Lower lobe of right lung (tissue), 2 donors: ENCODE data around the gene OR3A3. TPM values are rescaled to one million over a fixed set of nuclear protein-coding genes. Genes with fewer than 3 reads are reported as not detected.
"Not testable (repeated sequence)": the region's sequence is repeated elsewhere in the genome, so short reads cannot be mapped to it uniquely, and the experiment has no call there.

ENCODE experiments used
- ATAC-seq, 2 donors: fragments of 200-7000 bp; cut with Tn5 transposase; one replicate each; pipeline ENCODE4 v1.9.1; 2020 to 2022; ENCODE audit warnings: mild to moderate bottlenecking in 2 of 2, moderate library complexity in 2 of 2
- DNase-seq: peaks from one replicate; pipeline ENCODE4 v3.0.0-alpha.2; 2020
- H3K27ac ChIP-seq: fragments of 200-600 bp; one replicate; pipeline ENCODE4 v1.8.0; 2022
- H3K27me3 ChIP-seq: fragments of 200-600 bp; one replicate; pipeline ENCODE4 v1.8.0; 2022; ENCODE audit warnings: low read depth
- H3K36me3 ChIP-seq: fragments of 200-600 bp; one replicate; pipeline ENCODE4 v1.8.0; 2022; ENCODE audit warnings: mild to moderate bottlenecking
- H3K4me1 ChIP-seq: fragments of 200-600 bp; one replicate; pipeline ENCODE4 v1.8.0; 2022
- H3K4me3 ChIP-seq: fragments of 200-600 bp; one replicate; pipeline ENCODE4 v1.8.0; 2022; ENCODE audit warnings: mild to moderate bottlenecking
- H3K9me3 ChIP-seq: fragments of 200-600 bp; one replicate; pipeline ENCODE4 v1.8.0; 2022
- intact Hi-C: fragments of 100-400 bp; cut with DNase I; formaldehyde crosslinking; loops from one replicate; pipeline ENCODE4 v1.11.0; 2022
- total RNA-seq: library from RNA; stranded (reverse); fragmentation: NEBNext Ultra II Directional; extraction: Animal tissue kit (Norgen Biotek cat#: 25700); gene quantifications from one replicate; pipeline ENCODE4 v1.2.1, GENCODE V29; 2021
- TF ChIP-seq, protein P1 (sequence below): fragments of 200-600 bp; IDR thresholded peaks from one replicate; pipeline ENCODE4 v1.8.0; 2022; ENCODE audit warnings: antibody characterized with exemption, mild to moderate bottlenecking
- donor health status: DM: no; HTN: yes; CAD: no; lungs with severe emphysema.

Gene OR3A3
- total RNA-seq, 1 donor from 2014 or later: not detected

DNA sequence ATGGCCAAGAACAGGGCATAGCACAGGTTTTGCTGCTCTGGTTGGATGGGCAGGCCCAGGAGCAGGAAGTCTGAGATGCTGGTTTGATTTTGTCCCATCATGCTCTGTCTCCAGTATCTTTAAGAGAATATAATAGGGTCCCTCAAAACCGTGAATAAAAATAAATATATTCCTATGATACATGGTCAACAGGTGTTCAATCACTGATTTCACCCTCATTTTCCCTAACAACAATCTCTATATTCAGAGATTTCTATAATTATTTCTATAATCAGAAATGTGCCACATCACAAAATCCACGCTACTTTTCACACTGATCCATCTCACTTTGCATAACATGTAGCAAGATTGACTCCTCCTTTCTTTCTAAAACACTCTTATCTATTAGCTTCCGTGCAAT lies 22.6 kb downstream of the OR3A3 start, which contains the start of gene OR1E2:
OR1E2 (minus strand) TSS at position 101 of the 400 bp plus-strand sequence; CDS start at position 101, 0 bp downstream.
- TF ChIP-seq, protein P1, sequence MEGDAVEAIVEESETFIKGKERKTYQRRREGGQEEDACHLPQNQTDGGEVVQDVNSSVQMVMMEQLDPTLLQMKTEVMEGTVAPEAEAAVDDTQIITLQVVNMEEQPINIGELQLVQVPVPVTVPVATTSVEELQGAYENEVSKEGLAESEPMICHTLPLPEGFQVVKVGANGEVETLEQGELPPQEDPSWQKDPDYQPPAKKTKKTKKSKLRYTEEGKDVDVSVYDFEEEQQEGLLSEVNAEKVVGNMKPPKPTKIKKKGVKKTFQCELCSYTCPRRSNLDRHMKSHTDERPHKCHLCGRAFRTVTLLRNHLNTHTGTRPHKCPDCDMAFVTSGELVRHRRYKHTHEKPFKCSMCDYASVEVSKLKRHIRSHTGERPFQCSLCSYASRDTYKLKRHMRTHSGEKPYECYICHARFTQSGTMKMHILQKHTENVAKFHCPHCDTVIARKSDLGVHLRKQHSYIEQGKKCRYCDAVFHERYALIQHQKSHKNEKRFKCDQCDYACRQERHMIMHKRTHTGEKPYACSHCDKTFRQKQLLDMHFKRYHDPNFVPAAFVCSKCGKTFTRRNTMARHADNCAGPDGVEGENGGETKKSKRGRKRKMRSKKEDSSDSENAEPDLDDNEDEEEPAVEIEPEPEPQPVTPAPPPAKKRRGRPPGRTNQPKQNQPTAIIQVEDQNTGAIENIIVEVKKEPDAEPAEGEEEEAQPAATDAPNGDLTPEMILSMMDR: no peak
- Histone ChIP-seq H3K4me3 (no peak within 1 kb of the TSS), H3K27ac (no peak within 1 kb of the TSS), H3K4me1 (no peaks in the 10 kb centered on the region), H3K36me3 (no peaks in the 10 kb centered on the region), H3K27me3 (no peaks in the 10 kb centered on the region), H3K9me3 (peaks cover 10% of the 10 kb centered on the region)
- intact Hi-C loops: no loop called here
- DNase-seq (no peak), ATAC-seq (no peak)

DNA sequence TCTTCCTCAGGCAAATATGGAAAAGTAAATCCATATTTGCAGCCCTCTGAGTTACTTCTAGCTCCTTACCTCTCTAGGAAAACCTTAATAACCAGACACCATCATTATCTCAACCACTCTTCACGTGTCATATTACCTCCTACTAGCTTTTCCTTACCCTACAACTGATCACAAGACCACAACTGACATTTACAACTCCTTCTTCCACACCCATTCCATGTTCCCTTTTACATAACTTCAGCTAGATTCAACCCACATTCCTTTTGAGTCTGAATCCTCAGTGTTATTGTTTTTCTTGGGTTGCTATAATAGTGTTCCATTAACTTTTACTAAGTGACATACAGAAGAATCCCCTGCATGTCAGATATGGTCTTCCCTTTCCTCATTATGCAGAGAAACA lies 27.2 kb downstream of the OR3A3 start:
- H3K4me3 ChIP-seq: no peak overlapping the region
- DNase-seq (no peak), ATAC-seq (no peak)
- H3K9me3 ChIP-seq: no peaks in the 10 kb centered on the region
- H3K27me3 ChIP-seq: no peaks in the 10 kb centered on the region
- H3K36me3 ChIP-seq: no peaks in the 10 kb centered on the region
- TF ChIP-seq, protein P1: no peak
- intact Hi-C loops: no loop called here
- H3K27ac ChIP-seq: no peak overlapping the region
- no peaks in the 10 kb centered on the region for H3K4me1 ChIP-seq

- DNase-seq (no peak), ATAC-seq (no peak)
- Histone ChIP-seq H3K27ac (no peak overlapping the region), H3K9me3 (no peaks in the 10 kb centered on the region), H3K4me3 (no peak overlapping the region), H3K27me3 (no peaks in the 10 kb centered on the region), H3K4me1 (no peaks in the 10 kb centered on the region), H3K36me3 (no peaks in the 10 kb centered on the region)
- intact Hi-C loops: no loop called here
- TF ChIP-seq, protein P1: no peak
Measured at GRCh38 chr17:3440451-3440850, 29.3 kb downstream of the OR3A3 start.

- H3K27ac ChIP-seq: no peak overlapping the region
- ATAC-seq: no peak
Measured at GRCh38 chr17:3447625-3448024, 36.5 kb downstream of the OR3A3 start.

GRCh38 chr17:3448059-3448665 lies 37.0 kb downstream of the OR3A3 start:
- H3K27ac ChIP-seq: no peak overlapping the region
- no peaks in the 10 kb centered on the region for H3K27me3 ChIP-seq
- intact Hi-C loops: no loop called here
- TF ChIP-seq, protein P1: no peak
- no peaks in the 10 kb centered on the region for H3K9me3 ChIP-seq
- ATAC-seq (no peak), DNase-seq (no peak)
- H3K4me3 ChIP-seq: no peak overlapping the region
- no peaks in the 10 kb centered on the region for H3K36me3 ChIP-seq
- H3K4me1 ChIP-seq: no peaks in the 10 kb centered on the region

More at GRCh38 chr17:3447625-3448024, 36.5 kb downstream of the OR3A3 start:
- H3K9me3 ChIP-seq: no peaks in the 10 kb centered on the region
- intact Hi-C loops: no loop called here
- no peaks in the 10 kb centered on the region for H3K36me3 ChIP-seq
- TF ChIP-seq, protein P1: no peak
- DNase-seq: no peak
- H3K4me3 ChIP-seq: no peak overlapping the region
- H3K27me3 ChIP-seq: no peaks in the 10 kb centered on the region
- no peaks in the 10 kb centered on the region for H3K4me1 ChIP-seq

DNA sequence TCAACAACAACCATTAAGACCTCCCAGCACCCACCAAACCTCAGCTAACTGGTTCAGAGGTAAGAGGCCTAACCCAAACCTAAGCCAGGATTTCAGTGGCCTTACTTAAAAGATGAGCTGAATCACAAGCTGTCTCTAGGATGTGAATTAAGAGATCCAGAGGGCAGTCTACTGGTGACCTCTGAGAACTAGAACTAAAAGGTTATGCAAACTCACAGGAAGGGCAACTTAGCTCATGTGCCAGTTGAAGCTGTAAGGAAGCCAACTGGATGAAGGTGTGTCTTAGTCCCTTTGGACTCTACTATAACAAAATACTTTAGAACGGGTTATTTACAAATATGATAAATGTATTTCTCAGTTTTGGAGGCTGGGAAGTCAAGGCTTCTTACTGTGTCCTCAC lies 55.2 kb downstream of the OR3A3 start:
- H3K36me3 ChIP-seq, H3K27ac ChIP-seq, H3K4me1 ChIP-seq, DNase-seq, ATAC-seq, H3K27me3 ChIP-seq, H3K9me3 ChIP-seq, H3K4me3 ChIP-seq, intact Hi-C loops: not testable (repeated sequence)
